K562 (cell line): ENCODE measurements around the gene TTC16. TPM values are rescaled to one million over a fixed set of nuclear protein-coding genes. Genes with fewer than 3 reads are reported as not detected.

Experiments used
- CBX1 ChIP-seq: sonication (generic); IDR thresholded peaks from 2 replicates; pipeline ENCODE4 v1.6.1; 2016; ENCODE audit warnings: antibody characterized with exemption, low read depth, mild to moderate bottlenecking
- CSDE1 ChIP-seq, 2 experiments: fragments of 450-650 bp; IDR thresholded peaks; 2 replicates each; pipeline ENCODE4 v1.6.1; 2016; ENCODE audit warnings: mild to moderate bottlenecking in 1 of 2
- DPF2 ChIP-seq: fragments of 450-650 bp; IDR thresholded peaks from 2 replicates; pipeline ENCODE4 v1.6.1; 2016
- GTF2E2 ChIP-seq: fragments of 200-800 bp; sonication (Bioruptor generic); IDR thresholded peaks from 2 replicates; pipeline ENCODE4 v1.6.1; 2016; ENCODE audit warnings: missing genetic modification characterization, missing compliant biosample characterization
- HLTF ChIP-seq: fragments of 450-650 bp; IDR thresholded peaks from 2 replicates; pipeline ENCODE4 v1.6.1; 2016
- JUN ChIP-seq, 2 experiments: sonication (generic) in 1 of 2; formaldehyde crosslinking in 1 of 2; IDR thresholded peaks; 2 replicates each; pipeline versions ENCODE4 v1.6.1 to v1.8.0; 2012 to 2022; ENCODE audit warnings: borderline replicate concordance in 2 of 2, mild to moderate bottlenecking in 2 of 2, improper control_type of control experiment in 1 of 2, low read depth in 1 of 2, low read length in 1 of 2, missing genetic modification reagents in 1 of 2
- KLF1 ChIP-seq: fragments of 450-650 bp; IDR thresholded peaks from 2 replicates; pipeline ENCODE4 v1.6.1; 2016; ENCODE audit warnings: missing genetic modification characterization, missing compliant biosample characterization
- KLF10 ChIP-seq: fragments of 250-450 bp; sonication (Bioruptor Pico); IDR thresholded peaks from 2 replicates; pipeline ENCODE4 v1.6.1; 2021; ENCODE audit warnings: matching md5 sums
- LEF1 ChIP-seq: fragments of 450-650 bp; IDR thresholded peaks from 2 replicates; pipeline ENCODE4 v1.6.1; 2016; ENCODE audit warnings: mild to moderate bottlenecking
- MCM2 ChIP-seq: fragments of 450-650 bp; IDR thresholded peaks from 2 replicates; pipeline ENCODE4 v1.6.1; 2017; ENCODE audit warnings: low read depth, mild to moderate bottlenecking
- MCM5 ChIP-seq: fragments of 450-650 bp; IDR thresholded peaks from 2 replicates; pipeline ENCODE4 v1.6.1; 2016; ENCODE audit warnings: low read depth
- RBBP5 ChIP-seq: fragments of 200-600 bp; sonication (generic); IDR thresholded peaks from 2 replicates; pipeline ENCODE4 v1.6.1; 2012; ENCODE audit warnings: borderline replicate concordance, mild to moderate bottlenecking, low read length, control low read depth, inconsistent platforms; ENCODE audit not compliant: insufficient read depth, poor library complexity, severe bottlenecking
- SAFB2 ChIP-seq: fragments of 200-400 bp; formaldehyde crosslinking; IDR thresholded peaks from 2 replicates; pipeline ENCODE4 v1.6.1; 2018; ENCODE audit warnings: borderline replicate concordance, low read length, low read depth, moderate library complexity; ENCODE audit not compliant: severe bottlenecking
- SAP30 ChIP-seq: fragments of 200-600 bp; sonication (generic); IDR thresholded peaks from 2 replicates; pipeline ENCODE4 v1.6.1; 2012; ENCODE audit warnings: borderline replicate concordance, low read depth, mild to moderate bottlenecking, moderate library complexity, low read length, control low read depth, inconsistent platforms; ENCODE audit not compliant: insufficient read depth, poor library complexity, severe bottlenecking
- SMARCA5 ChIP-seq: fragments of 450-650 bp; IDR thresholded peaks from 2 replicates; pipeline ENCODE4 v1.6.1; 2016
- SRSF3 ChIP-seq: fragments of 200-400 bp; formaldehyde crosslinking; IDR thresholded peaks from 2 replicates; pipeline ENCODE4 v1.6.1; 2016; ENCODE audit warnings: mild to moderate bottlenecking, low read length, moderate library complexity; ENCODE audit not compliant: insufficient read depth
- TEAD4 ChIP-seq, 2 experiments: sonication (generic) in 1 of 2; formaldehyde crosslinking in 1 of 2; IDR thresholded peaks; 2 replicates each; pipeline versions ENCODE4 v1.6.1 to v1.8.0; 2012 to 2022; ENCODE audit warnings: borderline replicate concordance in 1 of 2, inconsistent platforms in 1 of 2, low read length in 1 of 2, mild to moderate bottlenecking in 1 of 2, missing genetic modification reagents in 1 of 2
- U2AF1 ChIP-seq: fragments of 200-400 bp; formaldehyde crosslinking; optimal IDR thresholded peaks from 2 replicates; pipeline ENCODE3; 2017; ENCODE audit warnings: mild to moderate bottlenecking, low read depth, low read length, moderate library complexity
- XRCC4 ChIP-seq: IDR thresholded peaks from one replicate; pipeline ENCODE4 v1.6.1; 2011; ENCODE audit not compliant: insufficient read depth, insufficient read length; ENCODE audit errors: extremely low read depth
- ZNF197 ChIP-seq: fragments of 200-800 bp; sonication (Bioruptor generic); IDR thresholded peaks from 2 replicates; pipeline ENCODE4 v1.6.1; 2016; ENCODE audit warnings: low read depth, missing genetic modification characterization, missing compliant biosample characterization
- ZNF444 ChIP-seq: fragments of 250-450 bp; sonication (Bioruptor Pico); IDR thresholded peaks from 2 replicates; pipeline ENCODE4 v1.4.0; 2020; ENCODE audit warnings: mild to moderate bottlenecking, moderate library complexity
- ZNF589 ChIP-seq: fragments of 200-800 bp; sonication (Bioruptor generic); IDR thresholded peaks from 2 replicates; pipeline ENCODE4 v1.6.1; 2016; ENCODE audit warnings: low read depth, missing genetic modification characterization, missing compliant biosample characterization
- ZNF778 ChIP-seq: fragments of 450-650 bp; formaldehyde crosslinking; IDR thresholded peaks from 2 replicates; pipeline ENCODE4 v1.4.0; 2020; ENCODE audit warnings: mild to moderate bottlenecking, moderate library complexity
- polyA plus RNA-seq, 8 experiments: library from polyadenylated mRNA; depleted of rRNA in 4 of 8; stranded (reverse) in 5 of 8; unstranded in 3 of 8; fragments of >200 nt; fragmentation: Nextera tagmentation in 2 of 8; fragmentation: Illumina TruSeq in 1 of 8; extraction: Ambion mirVana in 2 of 8; extraction: Trizol in 1 of 8; gene quantifications; 2 replicates each; pipeline versions ENCODE4 v1.2.1 to v1.2.3, GENCODE V29; 2011 to 2014; ENCODE audit warnings: inconsistent platforms in 1 of 8, missing spikeins in 1 of 8
- total RNA-seq, 7 experiments: library from RNA; depleted of rRNA in 6 of 7; stranded (reverse); fragments of >200 nt in 6 of 7; fragmentation: Illumina TruSeq in 2 of 7; extraction: Trizol in 2 of 7; gene quantifications; 2 replicates each; pipeline versions ENCODE4 v1.2.1 to v1.2.3, GENCODE V29; 2011 to 2021; ENCODE audit warnings: low replicate concordance in 1 of 7
- TF ChIP-seq, protein P1 (sequence below), 2 experiments: fragments of 200-800 bp in 1 of 2; sonication (Bioruptor generic) in 1 of 2; sonication (generic) in 1 of 2; formaldehyde crosslinking in 1 of 2; IDR thresholded peaks in 1 of 2; conservative IDR thresholded peaks in 1 of 2; 2 replicates each; pipeline versions ENCODE4 v1.5.0 to v1.6.1; 2016 to 2020; ENCODE audit warnings: missing compliant biosample characterization in 1 of 2, missing genetic modification characterization in 1 of 2, missing genetic modification reagents in 1 of 2
- TF ChIP-seq, protein P2 (sequence below): fragments of 450-650 bp; formaldehyde crosslinking; IDR thresholded peaks from 2 replicates; pipeline ENCODE4 v1.4.0; 2022; ENCODE audit warnings: mild to moderate bottlenecking, moderate library complexity
- TF ChIP-seq, protein P3 (sequence below): sonication (generic); formaldehyde crosslinking; IDR thresholded peaks from 2 replicates; pipeline ENCODE4 v1.8.0; 2022; ENCODE audit warnings: missing genetic modification reagents, mild to moderate bottlenecking, moderate library complexity, borderline replicate concordance

The TTC16 gene
- total and polyA plus RNA-seq, 9 of the 15 experiments (the other 6 are each of a cell fraction or from before 2014, with no cell fraction given), result 0.11 TPM; not detected in 8

DNA sequence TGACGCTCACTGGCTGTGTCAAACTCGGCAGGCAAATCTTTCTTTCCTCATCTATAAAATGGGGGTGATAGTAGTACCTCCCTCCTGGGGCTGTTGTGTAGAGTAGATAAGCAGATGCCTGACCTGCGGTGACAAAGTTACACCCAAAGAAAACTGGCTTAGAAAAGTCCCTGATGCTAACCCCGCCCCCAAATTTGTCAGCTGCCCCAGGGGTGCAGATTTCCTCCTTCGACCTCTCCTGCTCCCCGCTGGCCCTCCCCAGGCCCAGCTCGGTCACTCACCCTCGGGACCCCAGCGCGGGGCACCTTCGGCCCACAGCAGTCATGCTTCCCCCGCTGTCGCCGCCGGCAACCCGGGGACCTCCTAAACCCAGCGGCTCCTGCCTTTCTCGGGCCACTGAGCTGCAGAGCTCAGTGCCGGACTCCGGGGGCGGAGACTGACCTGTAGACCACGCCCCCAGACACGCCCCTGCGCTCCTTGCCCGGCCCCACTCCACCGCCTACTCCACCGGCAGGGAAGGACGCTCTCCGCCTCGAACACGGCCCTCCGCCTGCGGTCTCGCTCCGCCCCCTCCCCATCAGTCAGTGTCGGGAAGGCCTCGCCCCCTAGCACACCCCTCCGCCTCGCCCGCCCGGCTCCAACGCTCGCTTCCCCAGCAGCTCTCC is 55.2 kb downstream of the TTC16 start (continued):
- TF ChIP-seq SAP30, result no peak
- no peak for TF ChIP-seq SRSF3
- TF ChIP-seq JUN (IDR thresholded peaks at IDR 0.05; ENCODE audit: borderline replicate concordance, low read depth, low read length), result peak; percentile 30; the same call in 1 of the 2 replicates
- TF ChIP-seq JUN (CRISPR knock-in tag; IDR thresholded peaks at IDR 0.05; ENCODE audit: borderline replicate concordance), result no peak
- TF ChIP-seq XRCC4, result no peak
- TF ChIP-seq MCM5, result no peak
- TF ChIP-seq HLTF, result no peak
- TF ChIP-seq ZNF444 (CRISPR knock-in tag), result no peak
- TF ChIP-seq SAFB2, result no peak
- TF ChIP-seq ZNF778 (CRISPR knock-in tag), result no peak
- no peak for TF ChIP-seq CSDE1 (IDR thresholded peaks at IDR 0.05)
- no peak for TF ChIP-seq SMARCA5
- TF ChIP-seq LEF1, result no peak
- TF ChIP-seq ZNF197, result no peak
- TF ChIP-seq, protein P1, sequence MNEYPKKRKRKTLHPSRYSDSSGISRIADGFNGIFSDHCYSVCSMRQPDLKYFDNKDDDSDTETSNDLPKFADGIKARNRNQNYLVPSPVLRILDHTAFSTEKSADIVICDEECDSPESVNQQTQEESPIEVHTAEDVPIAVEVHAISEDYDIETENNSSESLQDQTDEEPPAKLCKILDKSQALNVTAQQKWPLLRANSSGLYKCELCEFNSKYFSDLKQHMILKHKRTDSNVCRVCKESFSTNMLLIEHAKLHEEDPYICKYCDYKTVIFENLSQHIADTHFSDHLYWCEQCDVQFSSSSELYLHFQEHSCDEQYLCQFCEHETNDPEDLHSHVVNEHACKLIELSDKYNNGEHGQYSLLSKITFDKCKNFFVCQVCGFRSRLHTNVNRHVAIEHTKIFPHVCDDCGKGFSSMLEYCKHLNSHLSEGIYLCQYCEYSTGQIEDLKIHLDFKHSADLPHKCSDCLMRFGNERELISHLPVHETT (CRISPR knock-in tag; conservative IDR thresholded peaks at IDR 0.05 in 1 of 2, IDR thresholded peaks at IDR 0.05 in 1 of 2), result no peak
- TF ChIP-seq RBBP5, result peak; percentile 46
- TF ChIP-seq DPF2, result peak; percentile 38
- no peak for TF ChIP-seq KLF10
- TF ChIP-seq TEAD4 (IDR thresholded peaks at IDR 0.05; ENCODE audit: low read length), result peak; percentile 53; the same call in 1 of the 2 replicates
- TF ChIP-seq TEAD4 (CRISPR knock-in tag; IDR thresholded peaks at IDR 0.05; ENCODE audit: borderline replicate concordance), result no peak
- TF ChIP-seq KLF1 (tag), result no peak
- TF ChIP-seq, protein P2, sequence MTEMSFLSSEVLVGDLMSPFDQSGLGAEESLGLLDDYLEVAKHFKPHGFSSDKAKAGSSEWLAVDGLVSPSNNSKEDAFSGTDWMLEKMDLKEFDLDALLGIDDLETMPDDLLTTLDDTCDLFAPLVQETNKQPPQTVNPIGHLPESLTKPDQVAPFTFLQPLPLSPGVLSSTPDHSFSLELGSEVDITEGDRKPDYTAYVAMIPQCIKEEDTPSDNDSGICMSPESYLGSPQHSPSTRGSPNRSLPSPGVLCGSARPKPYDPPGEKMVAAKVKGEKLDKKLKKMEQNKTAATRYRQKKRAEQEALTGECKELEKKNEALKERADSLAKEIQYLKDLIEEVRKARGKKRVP (CRISPR knock-in tag), result no peak
- no peak for TF ChIP-seq MCM2
- no peak for TF ChIP-seq CBX1
- TF ChIP-seq U2AF1, result no peak
- TF ChIP-seq GTF2E2 (tag), result no peak
- no peak for TF ChIP-seq ZNF589
- TF ChIP-seq, protein P3, sequence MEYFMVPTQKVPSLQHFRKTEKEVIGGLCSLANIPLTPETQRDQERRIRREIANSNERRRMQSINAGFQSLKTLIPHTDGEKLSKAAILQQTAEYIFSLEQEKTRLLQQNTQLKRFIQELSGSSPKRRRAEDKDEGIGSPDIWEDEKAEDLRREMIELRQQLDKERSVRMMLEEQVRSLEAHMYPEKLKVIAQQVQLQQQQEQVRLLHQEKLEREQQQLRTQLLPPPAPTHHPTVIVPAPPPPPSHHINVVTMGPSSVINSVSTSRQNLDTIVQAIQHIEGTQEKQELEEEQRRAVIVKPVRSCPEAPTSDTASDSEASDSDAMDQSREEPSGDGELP (CRISPR knock-in tag), result peak; percentile 82
